HepG2 (cell line): ENCODE data around the gene SYT11. TPM values are rescaled to one million over a fixed set of nuclear protein-coding genes. Genes with fewer than 3 reads are reported as not detected.

Experiments
- ADNP ChIP-seq: sonication (generic); formaldehyde crosslinking; IDR thresholded peaks from 2 replicates; pipeline ENCODE4 v1.4.0; 2020; ENCODE audit warnings: missing genetic modification reagents
- ARNT2 ChIP-seq: sonication (generic); formaldehyde crosslinking; IDR thresholded peaks from 2 replicates; pipeline ENCODE4 v1.8.0; 2022; ENCODE audit warnings: mild to moderate bottlenecking, low read depth, missing genetic modification reagents, moderate library complexity
- EEA1 ChIP-seq: sonication (generic); formaldehyde crosslinking; IDR thresholded peaks from 2 replicates; pipeline ENCODE4 v1.5.1; 2020; ENCODE audit warnings: mild to moderate bottlenecking, missing genetic modification reagents, borderline replicate concordance
- HDAC1 ChIP-seq: sonication (generic); formaldehyde crosslinking; IDR thresholded peaks from 2 replicates; pipeline ENCODE4 v1.5.1; 2020; ENCODE audit warnings: mild to moderate bottlenecking, missing genetic modification reagents
- HDAC2 ChIP-seq: sonication (generic); formaldehyde crosslinking; IDR thresholded peaks from 2 replicates; pipeline ENCODE4 v1.4.0; 2020; ENCODE audit warnings: missing genetic modification reagents
- HIVEP1 ChIP-seq: sonication (generic); formaldehyde crosslinking; IDR thresholded peaks from 2 replicates; pipeline ENCODE4 v1.4.0; 2020; ENCODE audit warnings: mild to moderate bottlenecking, missing genetic modification reagents
- POLR2G ChIP-seq: fragments of 200-400 bp; formaldehyde crosslinking; IDR thresholded peaks from 2 replicates; pipeline ENCODE4 v1.6.1; 2018; ENCODE audit warnings: mild to moderate bottlenecking, low read depth, low read length, moderate library complexity
- RBM39 ChIP-seq: fragments of 200-400 bp; formaldehyde crosslinking; IDR thresholded peaks from one replicate; pipeline ENCODE4 v1.6.1; 2018; ENCODE audit warnings: antibody characterized with exemption, mild to moderate bottlenecking, low read depth, low read length; ENCODE audit not compliant: poor library complexity, severe bottlenecking
- RCOR2 ChIP-seq: IDR thresholded peaks from 2 replicates; pipeline ENCODE4 v1.6.1; 2016; ENCODE audit warnings: missing biosample characterization, missing genetic modification reagents
- SMAD1 ChIP-seq: sonication (generic); formaldehyde crosslinking; IDR thresholded peaks from 2 replicates; pipeline ENCODE4 v1.4.0; 2020; ENCODE audit warnings: missing genetic modification reagents, low read depth, mild to moderate bottlenecking, borderline replicate concordance
- SOX6 ChIP-seq, 2 experiments: fragments of 450-650 bp in 1 of 2; sonication (generic) in 1 of 2; formaldehyde crosslinking in 1 of 2; IDR thresholded peaks; 2 replicates each; pipeline versions ENCODE4 v1.4.0 to v1.6.1; 2017 to 2020; ENCODE audit warnings: antibody characterized with exemption in 1 of 2, mild to moderate bottlenecking in 1 of 2, missing genetic modification reagents in 1 of 2
- TAF15 ChIP-seq: fragments of 200-400 bp; formaldehyde crosslinking; IDR thresholded peaks from one replicate; pipeline ENCODE4 v1.6.1; 2018; ENCODE audit warnings: mild to moderate bottlenecking, low read depth, low read length; ENCODE audit not compliant: poor library complexity, severe bottlenecking
- THYN1 ChIP-seq: sonication (generic); formaldehyde crosslinking; IDR thresholded peaks from 2 replicates; pipeline ENCODE4 v1.8.1; 2023; ENCODE audit warnings: low read depth, mild to moderate bottlenecking, moderate library complexity, missing genetic modification reagents, borderline replicate concordance
- TMF1 ChIP-seq: sonication (generic); formaldehyde crosslinking; IDR thresholded peaks from 2 replicates; pipeline ENCODE4 v1.8.1; 2022; ENCODE audit warnings: low read depth, missing genetic modification reagents
- ZBTB3 ChIP-seq: sonication (generic); formaldehyde crosslinking; IDR thresholded peaks from 2 replicates; pipeline ENCODE4 v1.4.0; 2020; ENCODE audit warnings: low read depth, mild to moderate bottlenecking, moderate library complexity, missing genetic modification reagents, borderline replicate concordance
- ZNF136 ChIP-seq: sonication (generic); formaldehyde crosslinking; IDR thresholded peaks from 2 replicates; pipeline ENCODE4 v1.8.1; 2022; ENCODE audit warnings: low read depth, mild to moderate bottlenecking, moderate library complexity, missing genetic modification reagents
- ZNF20 ChIP-seq: sonication (generic); formaldehyde crosslinking; IDR thresholded peaks from 2 replicates; pipeline ENCODE4 v1.4.0; 2020; ENCODE audit warnings: mild to moderate bottlenecking, moderate library complexity, missing genetic modification reagents
- ZNF263 ChIP-seq: sonication (generic); formaldehyde crosslinking; IDR thresholded peaks from 2 replicates; pipeline ENCODE4 v1.4.0; 2020; ENCODE audit warnings: missing genetic modification reagents
- ZNF441 ChIP-seq: sonication (generic); formaldehyde crosslinking; IDR thresholded peaks from 2 replicates; pipeline ENCODE4 v1.7.0; 2021; ENCODE audit warnings: missing genetic modification reagents, borderline replicate concordance
- ZNF577 ChIP-seq: sonication (generic); formaldehyde crosslinking; IDR thresholded peaks from 2 replicates; pipeline ENCODE4 v1.4.0; 2020; ENCODE audit warnings: mild to moderate bottlenecking, low read depth, missing genetic modification reagents, borderline replicate concordance
- ZSCAN12 ChIP-seq: sonication (generic); formaldehyde crosslinking; IDR thresholded peaks from 2 replicates; pipeline ENCODE4 v1.9.0; 2021; ENCODE audit warnings: mild to moderate bottlenecking, missing genetic modification reagents
- polyA plus RNA-seq, 8 experiments: library from polyadenylated mRNA; depleted of rRNA in 3 of 8; stranded (reverse) in 7 of 8; unstranded in 1 of 8; fragments of >200 nt; fragmentation: Illumina TruSeq in 4 of 8; extraction: Trizol in 4 of 8; gene quantifications; 2 replicates each; pipeline versions ENCODE4 v1.2.1 to v1.2.3, GENCODE V29; 2011 to 2016; ENCODE audit warnings: low read depth in 4 of 8, missing spikeins in 1 of 8, mixed read lengths in 1 of 8; ENCODE audit not compliant: insufficient read depth in 1 of 8
- total RNA-seq, 5 experiments: library from RNA; depleted of rRNA; stranded (reverse); fragments of >200 nt; fragmentation: Illumina TruSeq; extraction: Trizol; gene quantifications; 2 replicates each; pipeline ENCODE4 v1.2.3, GENCODE V29; 2016; ENCODE audit warnings: low read depth in 1 of 5
- TF ChIP-seq, protein P1 (sequence below): sonication (generic); formaldehyde crosslinking; IDR thresholded peaks from 2 replicates; pipeline ENCODE4 v1.4.0; 2020; ENCODE audit warnings: missing genetic modification reagents
- TF ChIP-seq, protein P2 (sequence below): sonication (generic); formaldehyde crosslinking; IDR thresholded peaks from 2 replicates; pipeline ENCODE4 v1.5.1; 2020; ENCODE audit warnings: missing genetic modification reagents, mild to moderate bottlenecking, borderline replicate concordance
- TF ChIP-seq, protein P3 (sequence below): IDR thresholded peaks from 2 replicates; pipeline ENCODE4 v1.6.1; 2012; ENCODE audit warnings: inconsistent platforms

SYT11 gene
- total and polyA plus RNA-seq, 2 of the 13 experiments (the other 11 are each of a cell fraction or from before 2014, with no cell fraction given) = 0.22 to 0.59 TPM

DNA sequence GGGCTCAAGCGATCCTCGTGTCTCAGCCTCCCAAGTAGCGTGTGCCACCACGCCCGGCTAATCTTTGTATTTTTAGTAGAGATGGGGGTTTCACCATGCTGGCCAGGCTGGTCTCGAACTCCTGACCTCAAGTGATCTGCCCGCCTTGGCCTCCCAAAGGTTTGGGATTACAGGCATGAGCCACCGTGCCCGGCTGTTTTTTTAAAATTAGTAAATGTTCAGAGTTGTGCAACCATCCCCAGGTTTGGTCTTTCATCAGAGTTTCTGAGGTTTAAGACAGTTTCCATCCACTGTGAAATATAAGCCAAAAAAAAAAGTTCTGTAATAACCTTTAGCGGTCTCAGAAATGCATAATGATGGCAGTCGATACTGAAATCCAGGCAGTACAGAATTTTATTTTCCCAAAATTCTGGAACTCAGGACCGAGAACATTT, 550 bp upstream of the SYT11 start (continued):
- peak; percentile 57; the same call in 1 of the 2 replicates for TF ChIP-seq ADNP
- TF ChIP-seq SOX6 (IDR thresholded peaks at IDR 0.05) = no peak
- TF ChIP-seq SOX6 (CRISPR knock-in tag; IDR thresholded peaks at IDR 0.05) = peak; percentile 17
- TF ChIP-seq TAF15 = no peak
- TF ChIP-seq, protein P1, sequence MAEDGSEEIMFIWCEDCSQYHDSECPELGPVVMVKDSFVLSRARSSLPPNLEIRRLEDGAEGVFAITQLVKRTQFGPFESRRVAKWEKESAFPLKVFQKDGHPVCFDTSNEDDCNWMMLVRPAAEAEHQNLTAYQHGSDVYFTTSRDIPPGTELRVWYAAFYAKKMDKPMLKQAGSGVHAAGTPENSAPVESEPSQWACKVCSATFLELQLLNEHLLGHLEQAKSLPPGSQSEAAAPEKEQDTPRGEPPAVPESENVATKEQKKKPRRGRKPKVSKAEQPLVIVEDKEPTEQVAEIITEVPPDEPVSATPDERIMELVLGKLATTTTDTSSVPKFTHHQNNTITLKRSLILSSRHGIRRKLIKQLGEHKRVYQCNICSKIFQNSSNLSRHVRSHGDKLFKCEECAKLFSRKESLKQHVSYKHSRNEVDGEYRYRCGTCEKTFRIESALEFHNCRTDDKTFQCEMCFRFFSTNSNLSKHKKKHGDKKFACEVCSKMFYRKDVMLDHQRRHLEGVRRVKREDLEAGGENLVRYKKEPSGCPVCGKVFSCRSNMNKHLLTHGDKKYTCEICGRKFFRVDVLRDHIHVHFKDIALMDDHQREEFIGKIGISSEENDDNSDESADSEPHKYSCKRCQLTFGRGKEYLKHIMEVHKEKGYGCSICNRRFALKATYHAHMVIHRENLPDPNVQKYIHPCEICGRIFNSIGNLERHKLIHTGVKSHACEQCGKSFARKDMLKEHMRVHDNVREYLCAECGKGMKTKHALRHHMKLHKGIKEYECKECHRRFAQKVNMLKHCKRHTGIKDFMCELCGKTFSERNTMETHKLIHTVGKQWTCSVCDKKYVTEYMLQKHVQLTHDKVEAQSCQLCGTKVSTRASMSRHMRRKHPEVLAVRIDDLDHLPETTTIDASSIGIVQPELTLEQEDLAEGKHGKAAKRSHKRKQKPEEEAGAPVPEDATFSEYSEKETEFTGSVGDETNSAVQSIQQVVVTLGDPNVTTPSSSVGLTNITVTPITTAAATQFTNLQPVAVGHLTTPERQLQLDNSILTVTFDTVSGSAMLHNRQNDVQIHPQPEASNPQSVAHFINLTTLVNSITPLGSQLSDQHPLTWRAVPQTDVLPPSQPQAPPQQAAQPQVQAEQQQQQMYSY (CRISPR knock-in tag) = no peak
- no peak for TF ChIP-seq ARNT2
- no peak for TF ChIP-seq ZNF263 (CRISPR knock-in tag)
- TF ChIP-seq, protein P2, sequence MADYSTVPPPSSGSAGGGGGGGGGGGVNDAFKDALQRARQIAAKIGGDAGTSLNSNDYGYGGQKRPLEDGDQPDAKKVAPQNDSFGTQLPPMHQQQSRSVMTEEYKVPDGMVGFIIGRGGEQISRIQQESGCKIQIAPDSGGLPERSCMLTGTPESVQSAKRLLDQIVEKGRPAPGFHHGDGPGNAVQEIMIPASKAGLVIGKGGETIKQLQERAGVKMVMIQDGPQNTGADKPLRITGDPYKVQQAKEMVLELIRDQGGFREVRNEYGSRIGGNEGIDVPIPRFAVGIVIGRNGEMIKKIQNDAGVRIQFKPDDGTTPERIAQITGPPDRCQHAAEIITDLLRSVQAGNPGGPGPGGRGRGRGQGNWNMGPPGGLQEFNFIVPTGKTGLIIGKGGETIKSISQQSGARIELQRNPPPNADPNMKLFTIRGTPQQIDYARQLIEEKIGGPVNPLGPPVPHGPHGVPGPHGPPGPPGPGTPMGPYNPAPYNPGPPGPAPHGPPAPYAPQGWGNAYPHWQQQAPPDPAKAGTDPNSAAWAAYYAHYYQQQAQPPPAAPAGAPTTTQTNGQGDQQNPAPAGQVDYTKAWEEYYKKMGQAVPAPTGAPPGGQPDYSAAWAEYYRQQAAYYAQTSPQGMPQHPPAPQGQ (CRISPR knock-in tag) = no peak
- no peak for TF ChIP-seq TMF1
- no peak for TF ChIP-seq ZSCAN12 (CRISPR knock-in tag)
- TF ChIP-seq SMAD1 (CRISPR knock-in tag) = no peak
- TF ChIP-seq RCOR2 (CRISPR knock-in tag) = 0 out of 2 replicates have a peak, but pooled peaks have one; percentile 13
- no peak for TF ChIP-seq RBM39
- TF ChIP-seq THYN1 (CRISPR knock-in tag) = no peak
- TF ChIP-seq EEA1 = no peak
- no peak for TF ChIP-seq ZNF441 (CRISPR knock-in tag)
- no peak for TF ChIP-seq ZNF577 (CRISPR knock-in tag)
- TF ChIP-seq HIVEP1 (CRISPR knock-in tag) = no peak
- TF ChIP-seq ZNF20 (CRISPR knock-in tag) = no peak
- no peak for TF ChIP-seq POLR2G
- TF ChIP-seq ZNF136 (CRISPR knock-in tag) = no peak
- TF ChIP-seq HDAC1 (CRISPR knock-in tag) = 0 out of 2 replicates have a peak, but pooled peaks have one; percentile 17
- TF ChIP-seq, protein P3, sequence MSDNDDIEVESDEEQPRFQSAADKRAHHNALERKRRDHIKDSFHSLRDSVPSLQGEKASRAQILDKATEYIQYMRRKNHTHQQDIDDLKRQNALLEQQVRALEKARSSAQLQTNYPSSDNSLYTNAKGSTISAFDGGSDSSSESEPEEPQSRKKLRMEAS = 0 out of 2 replicates have a peak, but pooled peaks have one; percentile 20
- TF ChIP-seq ZBTB3 (CRISPR knock-in tag) = no peak
- no peak; the same call in 1 of the 2 replicates for TF ChIP-seq HDAC2 (CRISPR knock-in tag)
